Adrenal gland (tissue), 12 donors: ENCODE results near the gene ARHGAP26. TPM values are rescaled to one million over a fixed set of nuclear protein-coding genes. Genes with fewer than 3 reads are reported as not detected.

Experiments used
- DNase-seq, 7 donors: peaks; one replicate each; pipeline ENCODE4 v3.0.0-alpha.2; 2019 to 2020
- H3K27ac ChIP-seq, 5 donors: fragments of 200-600 bp; sonication (generic) in 4 of 5; 1 replicate in 3 of 5; 2 replicates in 2 of 5; pipeline versions ENCODE4 v1.5.1 to v1.8.0; 2016 to 2020; ENCODE audit warnings: mild to moderate bottlenecking in 1 of 5
- H3K27me3 ChIP-seq: fragments of 200-600 bp; 2 replicates; pipeline ENCODE4 v1.8.0; 2021
- H3K36me3 ChIP-seq, 2 donors: fragments of 200-600 bp; replicated peaks in 1 of 2; 1 replicate in 1 of 2; 2 replicates in 1 of 2; pipeline versions ENCODE4 v1.5.1 to v1.8.0; 2018 to 2022
- H3K4me1 ChIP-seq, 2 donors: fragments of 200-600 bp; replicated peaks in 1 of 2; 1 replicate in 1 of 2; 2 replicates in 1 of 2; pipeline versions ENCODE4 v1.5.1 to v1.8.0; 2018 to 2021
- H3K4me3 ChIP-seq, 4 donors: fragments of 200-600 bp; sonication (generic) in 3 of 4; one replicate each; pipeline ENCODE4 v1.5.1; 2016 to 2018
- H3K9me3 ChIP-seq, 3 donors: fragments of 200-600 bp; sonication (generic) in 1 of 3; replicated peaks in 1 of 3; 1 replicate in 2 of 3; 2 replicates in 1 of 3; pipeline versions ENCODE4 v1.5.1 to v1.8.0; 2016 to 2021
- POLR2A ChIP-seq, 2 donors: fragments of 450-650 bp; IDR thresholded peaks; one replicate each; pipeline ENCODE4 v1.6.1; 2017; ENCODE audit warnings: antibody characterized with exemption in 2 of 2, mild to moderate bottlenecking in 2 of 2, moderate library complexity in 1 of 2
- WGBS, 4 donors: extraction: QIAGEN DNeasy Blood & Tissue Kit in 2 of 4; methylation state at CpG; one replicate each; pipeline versions ENCODE4 v1.1.5 to v1.1.7; 2013 to 2017; 5-methylcytosine and 5-hydroxymethylcytosine counted together
- intact Hi-C, 2 donors: fragments of 100-400 bp; cut with DNase I; formaldehyde crosslinking; loops; one replicate each; pipeline versions ENCODE4 v1.14.1 to v1.15.0; 2022 to 2023
- polyA plus RNA-seq, 3 donors: library from polyadenylated mRNA; stranded (reverse); fragments of 200-250 nt in 2 of 3; fragments of 350-450 nt in 1 of 3; fragmentation: Illumina TruSeq in 1 of 3; extraction: RNeasy Lipid Tissue Mini Kit (QIAGEN cat#74804) in 1 of 3; gene quantifications; one replicate each; pipeline ENCODE4 v1.2.3, GENCODE V29; 2013 to 2014
- total RNA-seq, 9 donors: library from RNA; depleted of rRNA in 4 of 9; stranded (reverse); fragments of >200 nt in 4 of 9; fragments of 120-200 nt in 1 of 9; fragmentation: NEBNext Ultra II Directional in 1 of 9; extraction: Animal tissue kit (Norgen Biotek cat#: 25700) in 1 of 9; gene quantifications; one replicate each; pipeline versions ENCODE4 v1.1.0 to v1.2.4, GENCODE V29; 2013 to 2023
- TF ChIP-seq, protein P1 (sequence below), 6 experiments: fragments of 450-650 bp in 4 of 6; fragments of 200-600 bp in 2 of 6; sonication (generic) in 1 of 6; IDR thresholded peaks; 1 replicate in 5 of 6; 2 replicates in 1 of 6; pipeline versions ENCODE4 v1.5.1 to v1.8.0; 2016 to 2021; ENCODE audit warnings: antibody characterized with exemption in 6 of 6, mild to moderate bottlenecking in 2 of 6, moderate library complexity in 1 of 6
- donor health status: healthy with polysubstance abuse.
- donor health status: Bipolar disorder and iron deficiency.
- donor health status: DM: yes; HTN: yes; CAD: no.
- donor health status: DM: no; HTN: no; CAD: no.
- donor health status: DM: no; HTN: no; CAD: no.
- donor health status: DM: yes; HTN: yes; CAD: no.

Gene ARHGAP26
- total and polyA plus RNA-seq, 12 donors = 3.0 to 21.7 (median 10.8) TPM

- intact Hi-C loops = no loop called here
- Histone ChIP-seq H3K36me3 (no peaks in the 10 kb centered on the region), H3K4me3 (no peak overlapping the region), H3K9me3 (peaks cover 0 to 4% (median 0%) of the 10 kb centered on the region in 3 donors), H3K27ac (no peak overlapping the region), H3K27me3 (no peaks in the 10 kb centered on the region), H3K4me1 (no peaks in the 10 kb centered on the region)
- 46 to 58% (median 50%) methylated on average over 2 of the region's 2 CpGs for WGBS, 4 donors
- TF ChIP-seq, protein P1, sequence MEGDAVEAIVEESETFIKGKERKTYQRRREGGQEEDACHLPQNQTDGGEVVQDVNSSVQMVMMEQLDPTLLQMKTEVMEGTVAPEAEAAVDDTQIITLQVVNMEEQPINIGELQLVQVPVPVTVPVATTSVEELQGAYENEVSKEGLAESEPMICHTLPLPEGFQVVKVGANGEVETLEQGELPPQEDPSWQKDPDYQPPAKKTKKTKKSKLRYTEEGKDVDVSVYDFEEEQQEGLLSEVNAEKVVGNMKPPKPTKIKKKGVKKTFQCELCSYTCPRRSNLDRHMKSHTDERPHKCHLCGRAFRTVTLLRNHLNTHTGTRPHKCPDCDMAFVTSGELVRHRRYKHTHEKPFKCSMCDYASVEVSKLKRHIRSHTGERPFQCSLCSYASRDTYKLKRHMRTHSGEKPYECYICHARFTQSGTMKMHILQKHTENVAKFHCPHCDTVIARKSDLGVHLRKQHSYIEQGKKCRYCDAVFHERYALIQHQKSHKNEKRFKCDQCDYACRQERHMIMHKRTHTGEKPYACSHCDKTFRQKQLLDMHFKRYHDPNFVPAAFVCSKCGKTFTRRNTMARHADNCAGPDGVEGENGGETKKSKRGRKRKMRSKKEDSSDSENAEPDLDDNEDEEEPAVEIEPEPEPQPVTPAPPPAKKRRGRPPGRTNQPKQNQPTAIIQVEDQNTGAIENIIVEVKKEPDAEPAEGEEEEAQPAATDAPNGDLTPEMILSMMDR (IDR thresholded peaks at IDR 0.05) = no peak
- TF ChIP-seq POLR2A (IDR thresholded peaks at IDR 0.05) = no peak
- no peak for DNase-seq
These were observed 425.3 kb downstream of the ARHGAP26 start for GRCh38 chr5:143195491-143195890.

GRCh38 chr5:143196601-143197259 lies 426.6 kb downstream of the ARHGAP26 start:
- H3K27me3 ChIP-seq = no peaks in the 10 kb centered on the region
- no peak overlapping the region for H3K27ac ChIP-seq
- H3K4me1 ChIP-seq = no peaks in the 10 kb centered on the region
- TF ChIP-seq, protein P1 (IDR thresholded peaks at IDR 0.05) = no peak
- no peak for TF ChIP-seq POLR2A (IDR thresholded peaks at IDR 0.05)
- DNase-seq = no peak
- intact Hi-C loops = no loop called here
- H3K4me3 ChIP-seq = no peak overlapping the region
- no peaks in the 10 kb centered on the region for H3K36me3 ChIP-seq
- peaks cover 0 to 4% (median 0%) of the 10 kb centered on the region in 3 donors for H3K9me3 ChIP-seq
- 58 to 69% (median 63%) methylated on average over 3 of the region's 3 CpGs for WGBS, 4 donors

DNA sequence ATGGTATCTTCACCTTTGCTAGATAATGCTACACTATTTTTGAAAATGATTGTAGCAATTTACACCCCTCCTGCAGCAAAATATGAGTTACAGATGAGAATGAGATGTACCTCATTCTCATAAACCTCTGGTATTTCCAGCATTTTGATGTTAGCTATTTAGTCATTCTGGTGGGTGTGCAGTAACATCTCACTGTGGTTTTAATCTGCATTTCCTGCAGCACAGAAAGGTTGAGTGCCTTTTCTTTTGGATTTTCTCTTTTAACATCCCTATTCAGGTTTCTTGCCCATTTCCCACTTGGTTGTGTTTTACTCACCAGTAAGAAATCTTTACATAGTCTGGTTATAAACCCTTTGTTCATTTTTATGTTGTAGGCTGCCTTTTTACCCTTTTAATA lies 427.1 kb downstream of the ARHGAP26 start:
- no peaks in the 10 kb centered on the region for H3K36me3 ChIP-seq
- no peaks in the 10 kb centered on the region for H3K4me1 ChIP-seq
- no peak overlapping the region for H3K27ac ChIP-seq
- DNase-seq = no peak
- no peak overlapping the region for H3K4me3 ChIP-seq
- intact Hi-C loops = no loop called here
- TF ChIP-seq POLR2A (IDR thresholded peaks at IDR 0.05) = no peak
- TF ChIP-seq, protein P1 (IDR thresholded peaks at IDR 0.05) = no peak
- H3K27me3 ChIP-seq = no peaks in the 10 kb centered on the region
- H3K9me3 ChIP-seq = peaks cover 0 to 4% (median 0%) of the 10 kb centered on the region in 3 donors

GRCh38 chr5:143198332-143198731 lies 428.2 kb downstream of the ARHGAP26 start:
- no peak for DNase-seq
- intact Hi-C loops = no loop called here
- Histone ChIP-seq H3K27ac (no peak overlapping the region), H3K36me3 (no peaks in the 10 kb centered on the region), H3K4me3 (no peak overlapping the region), H3K4me1 (no peaks in the 10 kb centered on the region), H3K27me3 (no peaks in the 10 kb centered on the region), H3K9me3 (peaks cover 0 to 4% (median 0%) of the 10 kb centered on the region in 3 donors)
- TF ChIP-seq POLR2A (IDR thresholded peaks at IDR 0.05) = no peak
- TF ChIP-seq, protein P1 (IDR thresholded peaks at IDR 0.05) = no peak
- WGBS, 4 donors = 84 to 95% (median 86%) methylated on average over 4 of the region's 4 CpGs
